ENCODE data around the gene SYNGR3. TPM values are rescaled to one million over a fixed set of nuclear protein-coding genes. Genes with fewer than 3 reads are reported as not detected.

SYNGR3 gene
- polyA plus RNA-seq, 3 donors from 2014 or later, result 4.6 to 6.7 (median 6.4) TPM

GRCh38 chr16:1984347-1985225 is 5.2 kb upstream of the SYNGR3 start:
- Mint-ChIP-seq H3K9me3 (no peaks in the 10 kb centered on the region), H3K4me3 (peak overlapping the region; percentile 66 to 78 (median 73))
- no peak for DNase-seq

GRCh38 chr16:1985466-1986150 is 4.2 kb upstream of the SYNGR3 start:
- Mint-ChIP-seq H3K4me3 (peak overlapping the region; percentile 66 to 78 (median 73)), H3K4me1 (peaks cover 17 to 21% of the 10 kb centered on the region in 2 donors), H3K36me3 (no peaks in the 10 kb centered on the region), H3K27me3 (ENCODE audit: low read depth in 3 of 3) (peaks cover 13 to 21% (median 13%) of the 10 kb centered on the region in 3 donors), H3K9me3 (no peaks in the 10 kb centered on the region), H3K27ac (no peak overlapping the region)
- DNase-seq, result no peak

More at GRCh38 chr16:1984347-1985225, 5.2 kb upstream of the SYNGR3 start:
- H3K36me3 Mint-ChIP-seq, result no peaks in the 10 kb centered on the region
- peaks cover 17% of the 10 kb centered on the region in 2 donors for H3K4me1 Mint-ChIP-seq
- peaks cover 13 to 23% (median 14%) of the 10 kb centered on the region in 3 donors for H3K27me3 Mint-ChIP-seq (ENCODE audit: low read depth in 3 of 3)
- peak overlapping the region in 4 of 6 donors; percentile 28 to 66 (median 55) for H3K27ac Mint-ChIP-seq

- H3K9me3 Mint-ChIP-seq, result no peaks in the 10 kb centered on the region
- no peaks in the 10 kb centered on the region for H3K36me3 Mint-ChIP-seq
- H3K27ac Mint-ChIP-seq, result no peak overlapping the region
- peak overlapping the region in 1 of 5 donors; percentile 30 for H3K4me3 Mint-ChIP-seq
- no peak for DNase-seq
- peaks cover 27 to 31% of the 10 kb centered on the region in 2 donors for H3K4me1 Mint-ChIP-seq
- H3K27me3 Mint-ChIP-seq (ENCODE audit: low read depth in 3 of 3), result peaks cover 17 to 29% (median 21%) of the 10 kb centered on the region in 3 donors
Measured at GRCh38 chr16:1987198-1987597, 2.6 kb upstream of the SYNGR3 start.

- no peak for DNase-seq
- Mint-ChIP-seq H3K27me3 (ENCODE audit: low read depth in 3 of 3) (peaks cover 12 to 21% (median 18%) of the 10 kb centered on the region in 3 donors), H3K36me3 (no peaks in the 10 kb centered on the region), H3K4me1 (peaks cover 26% of the 10 kb centered on the region in 2 donors), H3K4me3 (no peak overlapping the region), H3K9me3 (no peaks in the 10 kb centered on the region), H3K27ac (no peak overlapping the region)
Measured at GRCh38 chr16:1990101-1990350, 256 bp downstream of the SYNGR3 start.

- H3K27ac Mint-ChIP-seq, result peak overlapping the region; percentile 73 to 93 (median 90)
- DNase-seq, result peak; percentile 44 to 53 (median 51)
- peak overlapping the region; percentile 79 to 85 (median 80) for H3K4me3 Mint-ChIP-seq
- H3K27me3 Mint-ChIP-seq (ENCODE audit: low read depth in 3 of 3), result peaks cover 12 to 19% (median 18%) of the 10 kb centered on the region in 3 donors
- H3K9me3 Mint-ChIP-seq, result no peaks in the 10 kb centered on the region
- H3K36me3 Mint-ChIP-seq, result no peaks in the 10 kb centered on the region
- H3K4me1 Mint-ChIP-seq, result peaks cover 23 to 24% of the 10 kb centered on the region in 2 donors
Measured at GRCh38 chr16:1990351-1991134, 773 bp downstream of the SYNGR3 start.

GRCh38 chr16:1991135-1991551 is 1.4 kb downstream of the SYNGR3 start:
- H3K4me1 Mint-ChIP-seq, result peaks cover 24 to 25% of the 10 kb centered on the region in 2 donors
- H3K4me3 Mint-ChIP-seq, result peak overlapping the region; percentile 79 to 85 (median 80)
- no peaks in the 10 kb centered on the region for H3K36me3 Mint-ChIP-seq

GRCh38 chr16:1991588-1991947 is 1.8 kb downstream of the SYNGR3 start:
- no peaks in the 10 kb centered on the region for H3K9me3 Mint-ChIP-seq
- H3K4me1 Mint-ChIP-seq, result peaks cover 27 to 28% of the 10 kb centered on the region in 2 donors
- H3K4me3 Mint-ChIP-seq, result peak overlapping the region; percentile 79 to 85 (median 80)
- peaks cover 12 to 19% (median 18%) of the 10 kb centered on the region in 3 donors for H3K27me3 Mint-ChIP-seq (ENCODE audit: low read depth in 3 of 3)
- no peak for DNase-seq
- H3K36me3 Mint-ChIP-seq, result no peaks in the 10 kb centered on the region
- peak overlapping the region; percentile 73 to 93 (median 90) for H3K27ac Mint-ChIP-seq

More at GRCh38 chr16:1991135-1991551, 1.4 kb downstream of the SYNGR3 start:
- DNase-seq, result peak; percentile 73 to 77 (median 76)
- Mint-ChIP-seq H3K27me3 (ENCODE audit: low read depth in 3 of 3) (peaks cover 12 to 19% (median 18%) of the 10 kb centered on the region in 3 donors), H3K9me3 (no peaks in the 10 kb centered on the region), H3K27ac (peak overlapping the region; percentile 73 to 93 (median 90))

GRCh38 chr16:1991948-1992703 is 2.4 kb downstream of the SYNGR3 start:
- Mint-ChIP-seq H3K27ac (peak overlapping the region in 5 of 6 donors; percentile 34 to 93 (median 83)), H3K36me3 (peaks cover 0 to under 1% (median 0%) of the 10 kb centered on the region in 3 donors), H3K27me3 (ENCODE audit: low read depth in 3 of 3) (peaks cover 12 to 19% (median 18%) of the 10 kb centered on the region in 3 donors), H3K4me1 (peaks cover 28 to 29% of the 10 kb centered on the region in 2 donors), H3K9me3 (no peaks in the 10 kb centered on the region), H3K4me3 (peak overlapping the region; percentile 73 to 82 (median 80))
- DNase-seq, result peak; percentile 92 to 94 (median 93)

GRCh38 chr16:1992704-1993317 is 3.0 kb downstream of the SYNGR3 start:
- Mint-ChIP-seq H3K4me1 (peaks cover 28 to 29% of the 10 kb centered on the region in 2 donors), H3K27ac (no peak overlapping the region), H3K36me3 (peaks cover 0 to 4% (median 4%) of the 10 kb centered on the region in 3 donors), H3K4me3 (no peak overlapping the region), H3K27me3 (ENCODE audit: low read depth in 3 of 3) (peaks cover 12 to 19% (median 18%) of the 10 kb centered on the region in 3 donors), H3K9me3 (no peaks in the 10 kb centered on the region)
- no peak for DNase-seq

GRCh38 chr16:1993731-1994131 is 4.0 kb downstream of the SYNGR3 start:
- H3K4me3 Mint-ChIP-seq, result peak overlapping the region in 4 of 5 donors; percentile 29 to 51 (median 35)
- H3K27me3 Mint-ChIP-seq (ENCODE audit: low read depth in 3 of 3), result peaks cover 8 to 20% (median 15%) of the 10 kb centered on the region in 3 donors
- peak overlapping the region; percentile 49 to 87 (median 68) for H3K27ac Mint-ChIP-seq
- H3K36me3 Mint-ChIP-seq, result peaks cover 0 to 10% (median 4%) of the 10 kb centered on the region in 3 donors
- H3K9me3 Mint-ChIP-seq, result no peaks in the 10 kb centered on the region
- no peak for DNase-seq
- H3K4me1 Mint-ChIP-seq, result peaks cover 24 to 26% of the 10 kb centered on the region in 2 donors

- H3K27me3 Mint-ChIP-seq (ENCODE audit: low read depth in 3 of 3), result peaks cover 0 to 4% (median 2%) of the 10 kb centered on the region in 3 donors
- no peaks in the 10 kb centered on the region for H3K9me3 Mint-ChIP-seq
- peaks cover 10 to 11% of the 10 kb centered on the region in 2 donors for H3K4me1 Mint-ChIP-seq
- no peak overlapping the region for H3K4me3 Mint-ChIP-seq
- no peak for DNase-seq
- no peak overlapping the region for H3K27ac Mint-ChIP-seq
- H3K36me3 Mint-ChIP-seq, result peaks cover 0 to 10% (median 4%) of the 10 kb centered on the region in 3 donors
Measured at GRCh38 chr16:1997494-1998359, 8.0 kb downstream of the SYNGR3 start.
